GM12864 (cell line): Measurements from ENCODE around the gene ARV1.

Source experiments
- DNase-seq: peaks from one replicate; pipeline ENCODE4 v3.0.0-alpha.2; 2011; ENCODE audit warnings: low read depth
- H3K4me3 ChIP-seq: 2 replicates; pipeline ENCODE4 v1.5.1; 2011; ENCODE audit warnings: mild to moderate bottlenecking, low read depth, low read length, control low read depth
- CTCF ChIP-seq: IDR thresholded peaks from 2 replicates; pipeline ENCODE4 v1.5.1; 2011; ENCODE audit warnings: low read depth, mild to moderate bottlenecking, moderate library complexity, low read length, control low read depth, inconsistent platforms; ENCODE audit errors: missing control alignments

The ARV1 gene

GRCh38 chr1:230939806-230940489 is 38.9 kb upstream of the ARV1 start:
- H3K4me3 ChIP-seq = no peak overlapping the region
- no peak for TF ChIP-seq CTCF
- DNase-seq = no peak

DNA sequence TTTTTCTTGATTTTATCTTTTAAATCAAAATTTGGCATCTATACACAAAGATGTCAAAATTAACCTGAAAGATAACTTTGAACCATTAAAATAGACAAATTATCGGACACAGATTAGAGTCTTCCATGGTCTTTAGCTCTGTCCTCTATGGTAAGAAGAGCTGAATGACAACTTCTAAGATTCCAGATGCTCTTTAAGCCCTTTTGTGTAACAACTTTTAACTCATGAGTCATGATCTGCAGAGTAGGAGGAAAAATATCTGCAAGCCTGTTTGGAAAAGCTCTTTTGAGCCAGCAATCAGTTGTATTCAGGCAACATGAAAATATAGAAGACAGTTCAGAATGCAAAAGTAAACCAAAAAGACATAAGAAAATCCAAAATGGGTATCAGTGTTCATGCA is 38.0 kb upstream of the ARV1 start:
- no peak for DNase-seq
- no peak for TF ChIP-seq CTCF
- no peak overlapping the region for H3K4me3 ChIP-seq

DNA sequence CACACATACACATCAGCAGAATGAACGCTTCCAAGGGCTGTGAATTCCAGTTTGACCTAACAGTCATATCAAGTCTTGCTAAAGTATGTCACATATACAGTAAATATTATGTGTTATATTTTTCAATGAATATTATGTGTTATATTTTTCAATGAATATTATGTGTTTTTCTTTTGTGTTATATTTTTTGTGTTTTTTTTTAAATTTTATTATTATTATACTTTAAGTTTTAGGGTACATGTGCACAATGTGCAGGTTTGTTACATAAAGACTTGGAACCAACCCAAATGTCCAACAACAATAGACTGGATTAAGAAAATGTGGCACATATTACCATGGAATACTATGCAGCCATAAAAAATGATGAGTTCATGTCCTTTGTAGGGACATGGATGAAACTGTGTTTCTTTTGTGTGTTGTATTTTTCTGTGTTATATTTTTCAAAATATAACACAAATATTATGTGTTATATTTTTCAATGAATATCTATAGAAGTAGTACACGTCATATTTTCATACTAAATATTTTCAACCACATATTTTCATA is 35.8 kb upstream of the ARV1 start:
- DNase-seq = no peak
- no peak for TF ChIP-seq CTCF
- no peak overlapping the region for H3K4me3 ChIP-seq

GRCh38 chr1:230948301-230948700 is 30.6 kb upstream of the ARV1 start:
- no peak for DNase-seq

GRCh38 chr1:230948903-230949302 is 30.0 kb upstream of the ARV1 start:
- H3K4me3 ChIP-seq = no peak overlapping the region
- no peak for DNase-seq
- no peak for TF ChIP-seq CTCF

More at GRCh38 chr1:230948301-230948700, 30.6 kb upstream of the ARV1 start:
- no peak for TF ChIP-seq CTCF
- no peak overlapping the region for H3K4me3 ChIP-seq

DNA sequence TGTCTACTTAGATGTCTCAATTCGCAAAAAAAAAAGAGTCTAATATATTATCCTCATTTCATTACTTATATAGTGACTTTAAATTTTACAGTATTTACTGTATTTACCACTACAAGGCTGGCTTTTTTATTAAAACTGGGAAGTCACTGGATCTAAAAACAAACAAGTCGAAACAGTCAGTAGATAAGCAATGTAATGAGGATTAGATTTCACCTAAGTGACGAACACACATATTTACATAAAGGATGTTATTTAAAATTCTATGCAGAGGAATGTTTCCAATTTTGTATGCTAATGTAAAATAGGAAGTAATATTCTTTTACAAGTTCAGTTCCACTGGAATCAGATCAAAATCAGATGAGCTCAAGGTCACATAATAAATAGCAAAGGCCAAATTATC is 28.5 kb upstream of the ARV1 start:
- no peak overlapping the region for H3K4me3 ChIP-seq
- no peak for TF ChIP-seq CTCF
- no peak for DNase-seq

DNA sequence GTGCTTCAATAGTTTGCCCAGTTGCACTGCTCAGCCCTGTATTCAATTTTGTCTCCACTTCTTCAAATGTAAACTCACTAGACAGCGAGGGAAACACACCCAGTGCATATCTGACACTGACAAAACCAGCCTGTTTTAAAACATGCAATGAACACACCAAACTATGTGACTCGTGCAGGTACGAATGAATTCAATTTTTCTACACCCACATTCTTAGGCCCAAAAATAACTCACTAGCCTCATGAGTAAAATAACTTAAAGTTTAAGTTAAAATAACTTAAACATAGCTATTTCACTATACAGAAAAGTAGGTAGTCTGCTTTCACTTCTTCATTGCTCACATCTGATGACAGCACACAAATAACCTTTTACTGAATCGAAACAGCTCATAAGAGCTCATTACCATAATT is 21.3 kb upstream of the ARV1 start:
- TF ChIP-seq CTCF = no peak
- peak; percentile 29 for DNase-seq

More for the DNA sequence above, 21.3 kb upstream of the ARV1 start:
- no peak overlapping the region; the same call in 1 of the 2 replicates for H3K4me3 ChIP-seq
